Lower lobe of right lung (tissue), 2 donors: ENCODE measurements around the gene VAT1L. TPM values are rescaled to one million over a fixed set of nuclear protein-coding genes. Genes with fewer than 3 reads are reported as not detected.

Experiments
- ATAC-seq, 2 donors: fragments of 200-7000 bp; cut with Tn5 transposase; one replicate each; pipeline ENCODE4 v1.9.1; 2020 to 2022; ENCODE audit warnings: mild to moderate bottlenecking in 2 of 2, moderate library complexity in 2 of 2
- DNase-seq: peaks from one replicate; pipeline ENCODE4 v3.0.0-alpha.2; 2020
- H3K27ac ChIP-seq: fragments of 200-600 bp; one replicate; pipeline ENCODE4 v1.8.0; 2022
- H3K27me3 ChIP-seq: fragments of 200-600 bp; one replicate; pipeline ENCODE4 v1.8.0; 2022; ENCODE audit warnings: low read depth
- H3K36me3 ChIP-seq: fragments of 200-600 bp; one replicate; pipeline ENCODE4 v1.8.0; 2022; ENCODE audit warnings: mild to moderate bottlenecking
- H3K4me1 ChIP-seq: fragments of 200-600 bp; one replicate; pipeline ENCODE4 v1.8.0; 2022
- H3K4me3 ChIP-seq: fragments of 200-600 bp; one replicate; pipeline ENCODE4 v1.8.0; 2022; ENCODE audit warnings: mild to moderate bottlenecking
- H3K9me3 ChIP-seq: fragments of 200-600 bp; one replicate; pipeline ENCODE4 v1.8.0; 2022
- intact Hi-C: fragments of 100-400 bp; cut with DNase I; formaldehyde crosslinking; loops from one replicate; pipeline ENCODE4 v1.11.0; 2022
- total RNA-seq: library from RNA; stranded (reverse); fragmentation: NEBNext Ultra II Directional; extraction: Animal tissue kit (Norgen Biotek cat#: 25700); gene quantifications from one replicate; pipeline ENCODE4 v1.2.1, GENCODE V29; 2021
- TF ChIP-seq, protein P1 (sequence below): fragments of 200-600 bp; IDR thresholded peaks from one replicate; pipeline ENCODE4 v1.8.0; 2022; ENCODE audit warnings: antibody characterized with exemption, mild to moderate bottlenecking
- donor health status: DM: no; HTN: yes; CAD: no; lungs with severe emphysema.

VAT1L gene
- total RNA-seq, 1 donor from 2014 or later = 0.38 TPM

- DNase-seq (no peak), ATAC-seq (no peak)
- Histone ChIP-seq H3K4me1 (no peaks in the 10 kb centered on the region), H3K4me3 (no peak overlapping the region), H3K27me3 (peaks cover 3% of the 10 kb centered on the region), H3K27ac (no peak overlapping the region), H3K36me3 (no peaks in the 10 kb centered on the region), H3K9me3 (no peaks in the 10 kb centered on the region)
- TF ChIP-seq, protein P1, sequence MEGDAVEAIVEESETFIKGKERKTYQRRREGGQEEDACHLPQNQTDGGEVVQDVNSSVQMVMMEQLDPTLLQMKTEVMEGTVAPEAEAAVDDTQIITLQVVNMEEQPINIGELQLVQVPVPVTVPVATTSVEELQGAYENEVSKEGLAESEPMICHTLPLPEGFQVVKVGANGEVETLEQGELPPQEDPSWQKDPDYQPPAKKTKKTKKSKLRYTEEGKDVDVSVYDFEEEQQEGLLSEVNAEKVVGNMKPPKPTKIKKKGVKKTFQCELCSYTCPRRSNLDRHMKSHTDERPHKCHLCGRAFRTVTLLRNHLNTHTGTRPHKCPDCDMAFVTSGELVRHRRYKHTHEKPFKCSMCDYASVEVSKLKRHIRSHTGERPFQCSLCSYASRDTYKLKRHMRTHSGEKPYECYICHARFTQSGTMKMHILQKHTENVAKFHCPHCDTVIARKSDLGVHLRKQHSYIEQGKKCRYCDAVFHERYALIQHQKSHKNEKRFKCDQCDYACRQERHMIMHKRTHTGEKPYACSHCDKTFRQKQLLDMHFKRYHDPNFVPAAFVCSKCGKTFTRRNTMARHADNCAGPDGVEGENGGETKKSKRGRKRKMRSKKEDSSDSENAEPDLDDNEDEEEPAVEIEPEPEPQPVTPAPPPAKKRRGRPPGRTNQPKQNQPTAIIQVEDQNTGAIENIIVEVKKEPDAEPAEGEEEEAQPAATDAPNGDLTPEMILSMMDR = no peak
- intact Hi-C loops = no loop called here
Measured at GRCh38 chr16:77894162-77894561, 105.8 kb downstream of the VAT1L start.

DNA sequence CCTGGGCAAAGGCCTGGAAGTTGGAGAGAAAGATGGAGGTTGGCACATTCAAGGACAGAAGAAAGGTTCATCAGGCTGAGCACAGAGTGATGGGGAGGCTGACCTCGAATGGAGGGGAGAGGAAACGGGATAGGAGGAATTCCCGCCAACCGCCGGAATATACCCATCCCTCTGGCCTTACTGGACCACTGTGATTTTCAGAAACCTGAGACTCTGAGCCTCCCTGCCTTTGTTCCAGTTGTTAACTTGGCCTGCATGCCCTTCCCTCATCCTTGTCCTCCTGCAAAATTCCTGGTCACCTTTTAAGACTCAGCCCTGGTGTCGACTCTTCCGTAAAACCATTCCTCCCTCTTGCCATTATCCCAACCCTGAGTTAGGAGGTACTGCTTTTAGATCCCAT, 107.6 kb downstream of the VAT1L start:
- ATAC-seq (no peak), DNase-seq (no peak)
- H3K4me1 ChIP-seq = no peaks in the 10 kb centered on the region
- intact Hi-C loops = no loop called here
- no peaks in the 10 kb centered on the region for H3K27me3 ChIP-seq
- H3K27ac ChIP-seq = no peak overlapping the region
- no peaks in the 10 kb centered on the region for H3K9me3 ChIP-seq
- H3K36me3 ChIP-seq = no peaks in the 10 kb centered on the region
- TF ChIP-seq, protein P1 = no peak
- no peak overlapping the region for H3K4me3 ChIP-seq

DNA sequence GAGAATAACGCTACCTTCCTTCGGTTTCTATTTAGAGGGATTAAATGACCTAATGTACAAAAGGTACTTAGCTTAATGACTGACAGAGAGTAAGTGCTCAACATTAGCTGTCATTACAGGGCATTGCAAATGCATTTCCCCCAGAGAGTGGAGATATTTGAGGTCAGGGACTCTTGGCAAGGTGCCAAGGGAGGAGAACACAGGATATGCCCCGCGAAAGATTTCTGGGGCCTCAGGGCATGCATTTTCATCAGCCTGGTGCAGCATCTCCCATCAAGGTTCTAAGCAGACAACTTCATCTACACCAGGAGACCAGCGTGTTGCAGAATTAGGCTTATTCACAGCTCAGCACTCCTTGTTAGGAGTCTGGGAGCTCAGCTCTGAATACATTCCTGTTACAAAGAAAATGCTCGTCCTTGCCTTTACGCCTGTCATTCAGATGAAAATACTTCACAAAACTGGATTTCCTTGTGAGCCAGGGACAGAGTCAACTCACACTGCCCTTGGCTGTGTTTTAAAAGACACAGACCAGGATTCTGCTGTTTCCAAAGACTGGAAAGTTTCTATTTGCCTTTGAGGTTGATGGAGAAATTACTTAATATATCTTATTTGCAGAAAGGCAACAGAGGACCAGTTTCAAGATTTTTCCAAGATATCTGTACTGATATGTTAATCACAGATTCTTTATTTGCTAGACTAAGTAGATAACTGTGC, 108.2 kb downstream of the VAT1L start:
- intact Hi-C loops = no loop called here
- Histone ChIP-seq H3K4me3 (no peak overlapping the region), H3K27ac (no peak overlapping the region), H3K36me3 (no peaks in the 10 kb centered on the region), H3K9me3 (no peaks in the 10 kb centered on the region), H3K27me3 (no peaks in the 10 kb centered on the region), H3K4me1 (no peaks in the 10 kb centered on the region)
- TF ChIP-seq, protein P1 = no peak
- ATAC-seq (no peak), DNase-seq (no peak)

GRCh38 chr16:77897129-77897437, 108.7 kb downstream of the VAT1L start:
- Histone ChIP-seq H3K9me3 (no peaks in the 10 kb centered on the region), H3K4me3 (no peak overlapping the region), H3K4me1 (no peaks in the 10 kb centered on the region), H3K27ac (no peak overlapping the region), H3K36me3 (no peaks in the 10 kb centered on the region), H3K27me3 (no peaks in the 10 kb centered on the region)
- intact Hi-C loops = no loop called here
- DNase-seq (no peak), ATAC-seq (no peak)
- TF ChIP-seq, protein P1 = no peak

- H3K27me3 ChIP-seq = no peaks in the 10 kb centered on the region
- H3K9me3 ChIP-seq = no peaks in the 10 kb centered on the region
- intact Hi-C loops = no loop called here
- ATAC-seq = no peak
- H3K4me1 ChIP-seq = no peaks in the 10 kb centered on the region
- H3K36me3 ChIP-seq = no peaks in the 10 kb centered on the region
- no peak overlapping the region for H3K4me3 ChIP-seq
- TF ChIP-seq, protein P1 = no peak
- no peak for DNase-seq
- no peak overlapping the region for H3K27ac ChIP-seq
Measured at GRCh38 chr16:77897831-77898605, 109.7 kb downstream of the VAT1L start.
